Daoy (cell line): ENCODE measurements around the gene TBKBP1. TPM values are rescaled to one million over a fixed set of nuclear protein-coding genes. Genes with fewer than 3 reads are reported as not detected.
A peak's percentile ranks its signal among the peaks of the same experiment; 100 is the strongest.

Source experiments
- DNase-seq: peaks from one replicate; pipeline ENCODE4 v3.0.0-alpha.2; 2015; ENCODE audit warnings: low read depth
- total RNA-seq: library from RNA; depleted of rRNA; stranded (reverse); fragments of >200 nt; shearing (Covaris generic); gene quantifications from 2 replicates; pipeline ENCODE4 v1.2.3, GENCODE V29; 2014

Gene TBKBP1
- total RNA-seq, 1 experiment from 2014 or later = 1.9 TPM

GRCh38 chr17:47697906-47698711 is 4.1 kb downstream of the TBKBP1 start:
- DNase-seq = no peak

GRCh38 chr17:47698749-47699535 is 5.0 kb downstream of the TBKBP1 start:
- DNase-seq = peak; percentile 63

- no peak for DNase-seq
These were observed 5.5 kb downstream of the TBKBP1 start for GRCh38 chr17:47699536-47699840.

- DNase-seq = no peak
These were observed 6.8 kb downstream of the TBKBP1 start for GRCh38 chr17:47700471-47701449.

GRCh38 chr17:47701608-47702007 is 7.6 kb downstream of the TBKBP1 start:
- DNase-seq = no peak

GRCh38 chr17:47702391-47702995 is 8.5 kb downstream of the TBKBP1 start:
- DNase-seq = no peak

GRCh38 chr17:47703191-47703591 is 9.2 kb downstream of the TBKBP1 start:
- DNase-seq = no peak

- no peak for DNase-seq
These were observed 9.7 kb downstream of the TBKBP1 start for GRCh38 chr17:47703671-47704070.

GRCh38 chr17:47704116-47704515 is 10.2 kb downstream of the TBKBP1 start:
- no peak for DNase-seq

- DNase-seq = no peak
These were observed 10.8 kb downstream of the TBKBP1 start for GRCh38 chr17:47704736-47705135.

- DNase-seq = no peak
These were observed 11.9 kb downstream of the TBKBP1 start for GRCh38 chr17:47705536-47706530.

- DNase-seq = no peak
These were observed 13.3 kb downstream of the TBKBP1 start for GRCh38 chr17:47707056-47707804.

- no peak for DNase-seq
These were observed 13.9 kb downstream of the TBKBP1 start for GRCh38 chr17:47707884-47708283.

- no peak for DNase-seq
These were observed 14.4 kb downstream of the TBKBP1 start for GRCh38 chr17:47708312-47708863.

- peak; percentile 68 for DNase-seq
These were observed 15.0 kb downstream of the TBKBP1 start for GRCh38 chr17:47708864-47709541.

- DNase-seq = no peak
These were observed 15.6 kb downstream of the TBKBP1 start for GRCh38 chr17:47709594-47709993.

- no peak for DNase-seq
These were observed 17.6 kb downstream of the TBKBP1 start for GRCh38 chr17:47711366-47712099.
